Measurements from ENCODE around the gene FMNL2. TPM values are rescaled to one million over a fixed set of nuclear protein-coding genes. Genes with fewer than 3 reads are reported as not detected.

FMNL2 gene
- total and polyA plus RNA-seq, 2 experiments from 2014 or later, result 16.5 to 45.4 TPM

DNA sequence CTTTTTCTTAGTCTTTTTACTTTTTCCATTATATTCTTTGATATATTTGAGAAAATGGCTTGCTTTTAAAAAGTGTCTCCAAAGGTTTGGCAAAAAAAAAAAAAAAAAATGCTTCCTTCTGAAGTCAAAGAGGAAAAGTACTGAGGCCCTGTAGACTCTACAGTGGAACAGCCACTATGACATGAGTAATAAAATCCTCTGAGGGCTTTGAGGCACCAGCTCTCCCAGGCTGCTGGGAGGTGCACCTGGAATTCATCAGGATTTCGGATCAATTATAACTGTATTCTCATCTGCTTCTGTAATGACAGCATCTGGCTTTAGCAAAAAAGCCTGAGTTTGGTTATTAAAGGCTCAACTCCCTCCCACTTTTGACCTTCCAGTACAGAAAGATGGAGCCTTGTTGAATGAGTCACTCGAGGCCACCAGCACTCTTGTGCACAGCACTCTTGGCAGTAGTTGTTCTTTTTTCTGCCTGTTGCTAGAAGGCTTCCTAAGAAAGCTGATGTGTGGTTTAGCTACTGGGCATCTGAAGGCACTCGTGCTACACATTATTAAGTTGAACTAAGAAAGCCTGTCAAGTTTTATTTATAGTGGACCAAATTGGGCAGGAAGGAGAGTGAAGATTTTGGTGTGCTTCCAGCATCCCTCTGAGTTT, 251.0 kb downstream of the FMNL2 start (continued):
- TF ChIP-seq, protein P1, sequence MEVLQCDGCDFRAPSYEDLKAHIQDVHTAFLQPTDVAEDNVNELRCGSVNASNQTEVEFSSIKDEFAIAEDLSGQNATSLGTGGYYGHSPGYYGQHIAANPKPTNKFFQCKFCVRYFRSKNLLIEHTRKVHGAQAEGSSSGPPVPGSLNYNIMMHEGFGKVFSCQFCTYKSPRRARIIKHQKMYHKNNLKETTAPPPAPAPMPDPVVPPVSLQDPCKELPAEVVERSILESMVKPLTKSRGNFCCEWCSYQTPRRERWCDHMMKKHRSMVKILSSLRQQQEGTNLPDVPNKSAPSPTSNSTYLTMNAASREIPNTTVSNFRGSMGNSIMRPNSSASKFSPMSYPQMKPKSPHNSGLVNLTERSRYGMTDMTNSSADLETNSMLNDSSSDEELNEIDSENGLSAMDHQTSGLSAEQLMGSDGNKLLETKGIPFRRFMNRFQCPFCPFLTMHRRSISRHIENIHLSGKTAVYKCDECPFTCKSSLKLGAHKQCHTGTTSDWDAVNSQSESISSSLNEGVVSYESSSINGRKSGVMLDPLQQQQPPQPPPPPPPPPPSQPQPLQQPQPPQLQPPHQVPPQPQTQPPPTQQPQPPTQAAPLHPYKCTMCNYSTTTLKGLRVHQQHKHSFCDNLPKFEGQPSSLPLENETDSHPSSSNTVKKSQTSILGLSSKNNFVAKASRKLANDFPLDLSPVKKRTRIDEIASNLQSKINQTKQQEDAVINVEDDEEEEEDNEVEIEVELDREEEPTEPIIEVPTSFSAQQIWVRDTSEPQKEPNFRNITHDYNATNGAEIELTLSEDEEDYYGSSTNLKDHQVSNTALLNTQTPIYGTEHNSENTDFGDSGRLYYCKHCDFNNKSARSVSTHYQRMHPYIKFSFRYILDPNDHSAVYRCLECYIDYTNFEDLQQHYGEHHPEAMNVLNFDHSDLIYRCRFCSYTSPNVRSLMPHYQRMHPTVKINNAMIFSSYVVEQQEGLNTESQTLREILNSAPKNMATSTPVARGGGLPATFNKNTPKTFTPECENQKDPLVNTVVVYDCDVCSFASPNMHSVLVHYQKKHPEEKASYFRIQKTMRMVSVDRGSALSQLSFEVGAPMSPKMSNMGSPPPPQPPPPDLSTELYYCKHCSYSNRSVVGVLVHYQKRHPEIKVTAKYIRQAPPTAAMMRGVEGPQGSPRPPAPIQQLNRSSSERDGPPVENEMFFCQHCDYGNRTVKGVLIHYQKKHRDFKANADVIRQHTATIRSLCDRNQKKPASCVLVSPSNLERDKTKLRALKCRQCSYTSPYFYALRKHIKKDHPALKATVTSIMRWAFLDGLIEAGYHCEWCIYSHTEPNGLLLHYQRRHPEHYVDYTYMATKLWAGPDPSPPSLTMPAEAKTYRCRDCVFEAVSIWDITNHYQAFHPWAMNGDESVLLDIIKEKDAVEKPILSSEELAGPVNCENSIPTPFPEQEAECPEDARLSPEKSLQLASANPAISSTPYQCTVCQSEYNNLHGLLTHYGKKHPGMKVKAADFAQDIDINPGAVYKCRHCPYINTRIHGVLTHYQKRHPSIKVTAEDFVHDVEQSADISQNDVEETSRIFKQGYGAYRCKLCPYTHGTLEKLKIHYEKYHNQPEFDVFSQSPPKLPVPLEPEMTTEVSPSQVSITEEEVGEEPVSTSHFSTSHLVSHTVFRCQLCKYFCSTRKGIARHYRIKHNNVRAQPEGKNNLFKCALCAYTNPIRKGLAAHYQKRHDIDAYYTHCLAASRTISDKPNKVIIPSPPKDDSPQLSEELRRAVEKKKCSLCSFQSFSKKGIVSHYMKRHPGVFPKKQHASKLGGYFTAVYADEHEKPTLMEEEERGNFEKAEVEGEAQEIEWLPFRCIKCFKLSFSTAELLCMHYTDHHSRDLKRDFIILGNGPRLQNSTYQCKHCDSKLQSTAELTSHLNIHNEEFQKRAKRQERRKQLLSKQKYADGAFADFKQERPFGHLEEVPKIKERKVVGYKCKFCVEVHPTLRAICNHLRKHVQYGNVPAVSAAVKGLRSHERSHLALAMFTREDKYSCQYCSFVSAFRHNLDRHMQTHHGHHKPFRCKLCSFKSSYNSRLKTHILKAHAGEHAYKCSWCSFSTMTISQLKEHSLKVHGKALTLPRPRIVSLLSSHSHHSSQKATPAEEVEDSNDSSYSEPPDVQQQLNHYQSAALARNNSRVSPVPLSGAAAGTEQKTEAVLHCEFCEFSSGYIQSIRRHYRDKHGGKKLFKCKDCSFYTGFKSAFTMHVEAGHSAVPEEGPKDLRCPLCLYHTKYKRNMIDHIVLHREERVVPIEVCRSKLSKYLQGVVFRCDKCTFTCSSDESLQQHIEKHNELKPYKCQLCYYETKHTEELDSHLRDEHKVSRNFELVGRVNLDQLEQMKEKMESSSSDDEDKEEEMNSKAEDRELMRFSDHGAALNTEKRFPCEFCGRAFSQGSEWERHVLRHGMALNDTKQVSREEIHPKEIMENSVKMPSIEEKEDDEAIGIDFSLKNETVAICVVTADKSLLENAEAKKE (CRISPR knock-in tag; IDR thresholded peaks at IDR 0.05), result no peak
- TF ChIP-seq CREB1 (CRISPR knock-in tag; IDR thresholded peaks at IDR 0.05; ENCODE audit: low read depth) (no peak), ZNF331 (CRISPR knock-in tag; IDR thresholded peaks at IDR 0.05; ENCODE audit: low read depth) (no peak), EZH2phosphoT487 (IDR thresholded peaks at IDR 0.05; ENCODE audit: unreplicated experiment) (no peak), STAT1 (IDR thresholded peaks at IDR 0.05; ENCODE audit: unreplicated experiment) (no peak), JUNB (IDR thresholded peaks at IDR 0.05; ENCODE audit: unreplicated experiment) (no peak)
- TF ChIP-seq, protein P2, sequence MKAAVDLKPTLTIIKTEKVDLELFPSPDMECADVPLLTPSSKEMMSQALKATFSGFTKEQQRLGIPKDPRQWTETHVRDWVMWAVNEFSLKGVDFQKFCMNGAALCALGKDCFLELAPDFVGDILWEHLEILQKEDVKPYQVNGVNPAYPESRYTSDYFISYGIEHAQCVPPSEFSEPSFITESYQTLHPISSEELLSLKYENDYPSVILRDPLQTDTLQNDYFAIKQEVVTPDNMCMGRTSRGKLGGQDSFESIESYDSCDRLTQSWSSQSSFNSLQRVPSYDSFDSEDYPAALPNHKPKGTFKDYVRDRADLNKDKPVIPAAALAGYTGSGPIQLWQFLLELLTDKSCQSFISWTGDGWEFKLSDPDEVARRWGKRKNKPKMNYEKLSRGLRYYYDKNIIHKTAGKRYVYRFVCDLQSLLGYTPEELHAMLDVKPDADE (IDR thresholded peaks at IDR 0.05), result no peak
- TF ChIP-seq, protein P3, sequence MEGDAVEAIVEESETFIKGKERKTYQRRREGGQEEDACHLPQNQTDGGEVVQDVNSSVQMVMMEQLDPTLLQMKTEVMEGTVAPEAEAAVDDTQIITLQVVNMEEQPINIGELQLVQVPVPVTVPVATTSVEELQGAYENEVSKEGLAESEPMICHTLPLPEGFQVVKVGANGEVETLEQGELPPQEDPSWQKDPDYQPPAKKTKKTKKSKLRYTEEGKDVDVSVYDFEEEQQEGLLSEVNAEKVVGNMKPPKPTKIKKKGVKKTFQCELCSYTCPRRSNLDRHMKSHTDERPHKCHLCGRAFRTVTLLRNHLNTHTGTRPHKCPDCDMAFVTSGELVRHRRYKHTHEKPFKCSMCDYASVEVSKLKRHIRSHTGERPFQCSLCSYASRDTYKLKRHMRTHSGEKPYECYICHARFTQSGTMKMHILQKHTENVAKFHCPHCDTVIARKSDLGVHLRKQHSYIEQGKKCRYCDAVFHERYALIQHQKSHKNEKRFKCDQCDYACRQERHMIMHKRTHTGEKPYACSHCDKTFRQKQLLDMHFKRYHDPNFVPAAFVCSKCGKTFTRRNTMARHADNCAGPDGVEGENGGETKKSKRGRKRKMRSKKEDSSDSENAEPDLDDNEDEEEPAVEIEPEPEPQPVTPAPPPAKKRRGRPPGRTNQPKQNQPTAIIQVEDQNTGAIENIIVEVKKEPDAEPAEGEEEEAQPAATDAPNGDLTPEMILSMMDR (conservative IDR thresholded peaks at IDR 0.05; ENCODE audit: low read depth in 2 of 2), result no peak
